Measurements from ENCODE around the gene LRRC47.
"Not testable (repeated sequence)": the region's sequence is repeated elsewhere in the genome, so short reads cannot be mapped to it uniquely, and the experiment has no call there.

LRRC47 gene

GRCh38 chr1:3805038-3805437 lies 8.7 kb upstream of the LRRC47 start:
- Histone ChIP-seq H3K4me1 (peaks cover 0 to 4% (median 0%) of the 10 kb centered on the region in 4 donors), H3K9me3 (no peaks in the 10 kb centered on the region), H3K36me3 (no peaks in the 10 kb centered on the region), H3K27me3 (peaks cover 0 to 11% of the 10 kb centered on the region in 2 donors), H3K27ac (no peak overlapping the region), H3K4me3 (no peak overlapping the region)
- intact Hi-C loops (cut with DNase I; ENCODE audit: low total_unique reads): loop anchor here (10.0 kb wide), 1 partner anchor 60 kb away; no protein-coding TSS in a partner anchor
- TF ChIP-seq, protein P1, sequence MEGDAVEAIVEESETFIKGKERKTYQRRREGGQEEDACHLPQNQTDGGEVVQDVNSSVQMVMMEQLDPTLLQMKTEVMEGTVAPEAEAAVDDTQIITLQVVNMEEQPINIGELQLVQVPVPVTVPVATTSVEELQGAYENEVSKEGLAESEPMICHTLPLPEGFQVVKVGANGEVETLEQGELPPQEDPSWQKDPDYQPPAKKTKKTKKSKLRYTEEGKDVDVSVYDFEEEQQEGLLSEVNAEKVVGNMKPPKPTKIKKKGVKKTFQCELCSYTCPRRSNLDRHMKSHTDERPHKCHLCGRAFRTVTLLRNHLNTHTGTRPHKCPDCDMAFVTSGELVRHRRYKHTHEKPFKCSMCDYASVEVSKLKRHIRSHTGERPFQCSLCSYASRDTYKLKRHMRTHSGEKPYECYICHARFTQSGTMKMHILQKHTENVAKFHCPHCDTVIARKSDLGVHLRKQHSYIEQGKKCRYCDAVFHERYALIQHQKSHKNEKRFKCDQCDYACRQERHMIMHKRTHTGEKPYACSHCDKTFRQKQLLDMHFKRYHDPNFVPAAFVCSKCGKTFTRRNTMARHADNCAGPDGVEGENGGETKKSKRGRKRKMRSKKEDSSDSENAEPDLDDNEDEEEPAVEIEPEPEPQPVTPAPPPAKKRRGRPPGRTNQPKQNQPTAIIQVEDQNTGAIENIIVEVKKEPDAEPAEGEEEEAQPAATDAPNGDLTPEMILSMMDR (IDR thresholded peaks at IDR 0.05): no peak
- no peak for DNase-seq

- not testable (repeated sequence) for H3K4me3 ChIP-seq, H3K4me1 ChIP-seq, H3K36me3 ChIP-seq, H3K27ac ChIP-seq, H3K9me3 ChIP-seq, DNase-seq
- H3K27me3 ChIP-seq: peaks cover 0 to 11% of the 10 kb centered on the region in 2 donors
- intact Hi-C loops (cut with DNase I; ENCODE audit: low total_unique reads): loop anchor here (10.0 kb wide), 1 partner anchor 60 kb away; no protein-coding TSS in a partner anchor
These were observed 8.3 kb upstream of the LRRC47 start for GRCh38 chr1:3804627-3804944.

DNA sequence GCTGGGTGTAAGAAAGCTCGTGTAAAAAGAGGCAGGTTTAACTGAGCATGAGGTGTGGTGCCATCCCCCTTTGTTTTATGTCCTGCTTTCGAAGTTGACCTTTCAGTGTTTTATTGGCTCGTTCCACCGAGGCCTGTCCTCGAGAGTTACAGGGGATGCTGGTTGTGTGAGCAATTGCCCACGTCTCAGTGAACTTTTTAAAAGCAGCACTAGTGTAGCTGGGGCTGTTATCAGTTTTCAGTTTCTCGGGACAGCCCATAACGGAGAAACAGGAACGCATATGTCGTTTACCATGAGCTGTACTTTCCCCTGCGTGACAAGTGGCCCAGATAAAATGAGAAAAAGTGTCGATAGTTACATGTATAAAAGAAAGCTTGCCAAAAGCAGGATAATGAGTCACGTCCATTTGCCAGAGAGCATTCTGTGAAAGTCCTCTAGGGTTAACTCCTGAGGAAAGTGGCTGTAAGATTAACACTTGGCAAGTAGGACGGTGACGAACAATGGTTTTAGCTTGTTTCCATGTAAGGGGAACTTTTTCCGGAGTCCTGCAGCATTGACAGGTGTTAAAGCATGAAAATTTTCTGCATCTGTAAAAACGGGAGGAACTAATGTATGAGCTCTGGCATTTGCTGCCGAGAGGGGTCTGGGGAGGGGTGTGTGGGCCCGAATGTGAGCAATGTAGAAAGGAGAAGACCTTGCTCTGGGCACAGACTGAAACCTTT lies 7.8 kb upstream of the LRRC47 start:
- TF ChIP-seq, protein P1 (IDR thresholded peaks at IDR 0.05): no peak
- Histone ChIP-seq H3K36me3 (no peaks in the 10 kb centered on the region), H3K9me3 (no peaks in the 10 kb centered on the region), H3K4me3 (no peak overlapping the region), H3K27me3 (peaks cover 0 to 11% of the 10 kb centered on the region in 2 donors), H3K4me1 (peaks cover 0 to 4% (median 0%) of the 10 kb centered on the region in 4 donors), H3K27ac (no peak overlapping the region)
- intact Hi-C loops (cut with DNase I; ENCODE audit: low total_unique reads): loop anchor here (10.0 kb wide), 1 partner anchor 59 kb away; no protein-coding TSS in a partner anchor
- DNase-seq: no peak

DNA sequence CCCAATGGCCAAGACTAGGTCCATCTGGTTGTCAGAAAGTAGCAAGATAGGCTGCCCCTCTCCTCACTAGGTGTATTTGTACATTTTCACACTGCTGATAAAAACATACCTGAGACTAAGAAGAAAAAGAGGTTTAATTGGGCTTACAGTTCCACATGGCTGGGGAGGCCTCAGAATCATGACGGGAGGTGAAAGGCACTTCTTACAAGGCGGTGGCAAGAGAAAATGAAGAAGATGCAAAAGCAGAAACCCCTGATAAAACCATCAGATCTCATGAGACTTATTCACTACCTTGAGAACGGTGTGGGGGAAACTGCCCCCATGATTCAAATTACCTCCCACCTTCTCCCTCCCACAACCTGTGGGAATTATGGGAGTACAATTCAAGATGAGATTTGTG lies 4.5 kb upstream of the LRRC47 start:
- Histone ChIP-seq H3K27me3 (peaks cover 0 to 11% of the 10 kb centered on the region in 2 donors), H3K4me1 (peaks cover 0 to 13% (median 3%) of the 10 kb centered on the region in 4 donors)
- not testable (repeated sequence) for H3K4me3 ChIP-seq, H3K27ac ChIP-seq, H3K36me3 ChIP-seq, H3K9me3 ChIP-seq, DNase-seq
- intact Hi-C loops (cut with DNase I; ENCODE audit: low total_unique reads): loop anchor here (10.0 kb wide), 1 partner anchor 56 kb away; no protein-coding TSS in a partner anchor

DNA sequence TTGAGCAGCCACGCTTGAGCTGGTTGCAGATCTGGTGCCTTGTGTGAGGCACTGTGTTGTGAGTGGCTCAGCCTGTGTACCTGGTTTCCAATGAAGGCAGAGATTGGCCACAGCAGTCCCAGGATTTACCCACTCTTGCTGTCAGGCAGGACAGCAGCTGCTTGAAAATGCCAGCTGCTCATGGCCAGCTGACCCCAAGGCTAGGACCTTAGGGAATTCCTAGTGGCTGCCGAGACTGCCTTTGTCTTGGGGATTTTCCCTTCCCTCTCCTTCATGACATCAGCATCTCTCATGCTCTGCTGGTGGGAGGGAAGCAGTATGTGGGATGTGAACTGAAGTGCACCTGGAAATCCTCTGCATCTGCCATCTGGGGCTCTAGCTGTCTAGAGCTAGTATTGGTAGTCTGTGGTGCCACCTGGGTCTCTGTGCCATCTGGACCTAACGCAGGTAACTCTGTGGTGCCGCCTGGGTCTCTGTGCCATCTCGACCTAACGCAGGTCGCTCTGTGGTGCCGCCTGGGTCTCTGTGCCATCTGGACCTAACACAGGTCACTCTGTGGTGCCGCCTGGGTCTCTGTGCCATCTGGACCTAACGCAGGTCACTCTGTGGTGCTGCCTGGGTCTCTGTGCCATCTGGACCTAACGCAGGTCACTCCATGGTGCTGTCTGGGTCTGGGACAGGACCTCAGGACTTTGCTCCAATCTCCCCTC lies 3.8 kb upstream of the LRRC47 start:
- TF ChIP-seq, protein P1 (IDR thresholded peaks at IDR 0.05): no peak
- intact Hi-C loops (cut with DNase I; ENCODE audit: low total_unique reads): loop anchor here (10.0 kb wide), 1 partner anchor 55 kb away; no protein-coding TSS in a partner anchor
- Histone ChIP-seq H3K27ac (no peak overlapping the region), H3K4me3 (no peak overlapping the region), H3K9me3 (no peaks in the 10 kb centered on the region), H3K4me1 (peaks cover 0 to 20% (median 9%) of the 10 kb centered on the region in 4 donors), H3K36me3 (no peaks in the 10 kb centered on the region), H3K27me3 (peaks cover 0 to 11% of the 10 kb centered on the region in 2 donors)
- no peak for DNase-seq

DNA sequence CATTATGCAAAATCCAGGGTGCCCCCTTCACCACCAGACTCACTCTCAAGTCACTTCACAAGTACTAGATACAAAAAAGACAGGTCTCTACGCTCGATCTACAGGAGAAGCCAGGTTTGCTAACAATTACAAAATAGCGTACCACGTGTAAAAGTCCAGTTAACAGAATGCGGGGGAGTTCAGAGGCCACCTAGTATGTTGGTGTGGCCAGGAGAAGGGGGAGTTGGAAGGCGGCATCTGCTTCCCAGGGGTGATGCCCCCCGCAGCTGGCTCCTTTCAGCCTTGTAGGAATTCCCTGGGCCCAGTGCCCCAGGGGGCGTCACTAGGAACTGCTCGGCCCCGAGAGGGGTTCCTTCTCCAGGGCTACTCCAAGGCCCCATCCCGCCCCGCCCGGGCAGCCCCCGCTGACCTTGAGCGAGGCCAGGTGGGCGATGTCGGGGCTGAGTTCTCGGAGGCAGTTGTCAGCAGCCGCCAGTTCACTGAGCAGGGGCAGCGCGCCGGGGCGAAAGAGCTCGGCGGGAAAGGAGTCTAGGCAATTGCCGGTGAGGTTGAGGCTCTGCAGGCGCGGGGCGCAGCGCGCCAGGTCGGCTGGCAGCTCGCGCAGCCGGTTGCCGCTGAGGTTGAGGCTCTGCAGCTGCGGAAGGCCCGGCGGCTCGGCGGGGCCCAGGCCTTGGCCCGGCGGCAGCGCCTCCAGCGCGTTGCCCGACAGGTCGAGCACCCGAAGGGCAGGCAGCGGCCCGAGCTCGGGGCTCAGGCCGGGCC lies 664 bp downstream of the LRRC47 start:
- peaks cover 0 to 52% (median 35%) of the 10 kb centered on the region in 4 donors for H3K4me1 ChIP-seq
- peaks cover 0 to 3% of the 10 kb centered on the region in 2 donors for H3K27me3 ChIP-seq
- peaks cover 0 to 16% (median 1%) of the 10 kb centered on the region in 3 donors for H3K36me3 ChIP-seq
- intact Hi-C loops (cut with DNase I; ENCODE audit: low total_unique reads): no loop called here
- DNase-seq: no peak
- peak overlapping the region; percentile 69 to 74 for H3K27ac ChIP-seq
- no peaks in the 10 kb centered on the region for H3K9me3 ChIP-seq
- peak overlapping the region; percentile 80 to 97 for H3K4me3 ChIP-seq
- TF ChIP-seq, protein P1 (IDR thresholded peaks at IDR 0.05): no peak

Measured in tibial artery (tissue), 4 donors.